ENCODE data around the gene NUDT12.

DNA sequence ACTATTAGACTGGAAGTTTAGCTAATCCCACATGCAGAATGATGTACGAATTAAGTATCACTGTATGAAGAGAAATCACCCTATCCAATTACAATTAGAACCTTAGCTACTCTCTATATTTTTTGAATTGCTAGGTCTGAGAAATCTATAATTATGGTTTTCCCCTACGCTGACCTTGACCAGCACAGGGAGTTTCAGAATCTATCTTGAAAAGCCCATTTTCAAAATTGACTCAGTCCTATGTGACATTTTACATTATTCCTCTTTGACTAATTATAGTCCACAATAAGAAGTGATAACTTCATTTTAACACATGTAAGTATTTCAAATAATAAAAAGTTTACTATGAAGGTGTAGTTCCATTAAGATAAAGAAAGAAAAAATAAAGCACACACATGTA, 21.5 kb downstream of the NUDT12 start:
- TF ChIP-seq CREB1 (IDR thresholded peaks at IDR 0.05; ENCODE audit: low read depth) (no peak), TAF1 (IDR thresholded peaks at IDR 0.05; ENCODE audit: low read depth) (no peak), RAD21 (IDR thresholded peaks at IDR 0.05; ENCODE audit: low read depth) (no peak), NFIC (IDR thresholded peaks at IDR 0.05) (no peak), CEBPB (IDR thresholded peaks at IDR 0.05) (no peak)

All from Ishikawa (cell line).